NCI-H146 treated with DMSO at 0.1 percent for 48 hours (cell line): Measurements from ENCODE around the gene ETV1.

Source experiments
- DNase-seq: peaks from one replicate; lab custom pipeline; 2025; ENCODE audit not compliant: unreplicated experiment; lab: John Stamatoyannopoulos, UW

The ETV1 gene

DNA sequence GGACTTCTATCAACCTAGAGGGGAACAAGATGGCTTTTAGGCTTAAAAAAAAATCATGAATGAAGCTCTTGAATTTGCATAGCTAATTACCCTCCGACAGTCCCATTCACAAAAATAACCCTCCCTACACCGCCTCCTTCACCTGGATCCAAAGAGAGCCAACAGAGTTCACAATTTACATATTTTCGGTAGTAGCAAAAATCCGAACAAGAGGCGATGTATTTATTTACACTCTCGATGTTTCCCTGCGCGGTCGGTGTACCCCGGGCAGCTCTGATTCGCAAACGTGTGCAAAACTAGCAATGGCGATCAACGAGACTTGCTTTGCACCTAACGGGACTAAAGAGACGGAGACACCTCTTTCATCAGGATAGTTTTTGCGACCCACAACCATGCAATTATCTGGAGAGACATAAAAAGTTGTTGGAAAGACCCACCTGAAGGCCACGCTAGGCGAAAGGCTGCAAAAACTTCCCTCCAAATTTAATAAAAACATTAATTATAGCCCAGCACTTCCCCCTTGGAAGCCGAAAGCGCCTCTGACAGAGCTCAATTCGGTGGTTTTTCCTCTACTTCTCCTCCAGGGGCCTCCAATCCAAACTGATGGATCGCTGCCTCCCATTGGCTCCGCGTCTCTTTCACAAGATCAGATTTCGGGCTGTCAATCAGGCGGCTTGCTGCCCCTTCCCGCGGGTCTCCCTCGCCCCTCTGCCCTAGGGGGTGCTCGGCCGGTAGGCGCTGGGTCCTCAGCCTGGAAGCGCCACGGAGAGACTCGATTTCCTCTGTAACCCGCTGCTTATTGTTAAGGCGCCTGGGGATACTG is at the start of gene ETV1:
Gene ETV1 (minus strand): TSS at position 541 of the 823 bp plus-strand sequence. CDS start 614 bp downstream, outside the sequence.
- DNase-seq, result peak; percentile 79

DNA sequence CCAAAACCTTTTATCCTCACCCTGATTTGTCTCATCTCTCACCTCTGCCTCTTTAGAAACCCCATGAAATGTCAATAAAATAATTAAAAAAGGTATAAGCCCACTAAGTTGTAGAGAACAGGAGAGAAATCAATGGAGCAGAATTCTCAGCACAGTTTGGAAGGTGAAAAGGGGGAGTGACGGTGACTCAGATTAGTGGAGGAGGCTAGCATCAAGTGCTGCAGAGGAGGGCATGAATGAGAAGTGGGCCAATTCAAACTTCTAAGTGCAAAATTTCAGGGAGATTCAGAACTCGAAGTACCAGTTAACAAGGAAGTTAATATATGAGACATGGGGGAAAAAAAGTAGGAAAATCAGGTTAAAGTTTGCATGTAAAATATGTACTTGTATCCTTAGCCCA is 34.9 kb upstream of the ETV1 start:
- DNase-seq, result no peak

GRCh38 chr7:14023838-14024237 is 34.4 kb upstream of the ETV1 start:
- DNase-seq, result no peak

- DNase-seq, result no peak
Measured at GRCh38 chr7:14023342-14023741, 33.9 kb upstream of the ETV1 start.

- DNase-seq, result no peak
Measured at GRCh38 chr7:14021069-14021468, 31.6 kb upstream of the ETV1 start.

DNA sequence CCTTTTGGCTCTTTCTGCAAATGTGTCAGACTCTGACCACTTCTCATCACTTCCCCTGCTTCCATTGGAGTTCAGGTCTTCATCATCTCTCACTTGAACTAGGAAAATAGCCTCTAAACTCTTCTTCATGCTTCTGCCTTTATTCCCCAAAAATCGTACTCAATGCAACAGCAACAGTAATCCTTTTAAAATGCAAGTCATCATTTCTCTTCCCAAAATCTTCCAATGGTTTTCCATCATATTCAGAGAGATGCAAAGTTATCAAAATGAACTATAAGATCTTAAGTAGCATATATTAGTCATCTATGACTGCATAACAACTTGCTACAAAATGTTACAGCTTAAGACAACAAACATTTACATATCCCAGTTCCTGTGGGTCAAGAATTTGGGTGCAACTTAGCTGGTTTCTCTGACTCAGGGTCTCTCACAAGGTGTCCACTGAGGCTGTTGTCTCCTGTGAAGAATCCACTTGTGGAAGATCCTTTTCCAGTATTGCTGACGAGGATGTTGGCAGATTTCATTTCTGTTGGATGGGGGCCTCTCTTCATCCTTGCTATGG is 31.0 kb upstream of the ETV1 start:
- no peak for DNase-seq

- no peak for DNase-seq
Measured at GRCh38 chr7:14018751-14019150, 29.3 kb upstream of the ETV1 start.

GRCh38 chr7:14016950-14017349 is 27.5 kb upstream of the ETV1 start:
- DNase-seq, result no peak

GRCh38 chr7:14013898-14014297 is 24.4 kb upstream of the ETV1 start:
- DNase-seq, result no peak

DNA sequence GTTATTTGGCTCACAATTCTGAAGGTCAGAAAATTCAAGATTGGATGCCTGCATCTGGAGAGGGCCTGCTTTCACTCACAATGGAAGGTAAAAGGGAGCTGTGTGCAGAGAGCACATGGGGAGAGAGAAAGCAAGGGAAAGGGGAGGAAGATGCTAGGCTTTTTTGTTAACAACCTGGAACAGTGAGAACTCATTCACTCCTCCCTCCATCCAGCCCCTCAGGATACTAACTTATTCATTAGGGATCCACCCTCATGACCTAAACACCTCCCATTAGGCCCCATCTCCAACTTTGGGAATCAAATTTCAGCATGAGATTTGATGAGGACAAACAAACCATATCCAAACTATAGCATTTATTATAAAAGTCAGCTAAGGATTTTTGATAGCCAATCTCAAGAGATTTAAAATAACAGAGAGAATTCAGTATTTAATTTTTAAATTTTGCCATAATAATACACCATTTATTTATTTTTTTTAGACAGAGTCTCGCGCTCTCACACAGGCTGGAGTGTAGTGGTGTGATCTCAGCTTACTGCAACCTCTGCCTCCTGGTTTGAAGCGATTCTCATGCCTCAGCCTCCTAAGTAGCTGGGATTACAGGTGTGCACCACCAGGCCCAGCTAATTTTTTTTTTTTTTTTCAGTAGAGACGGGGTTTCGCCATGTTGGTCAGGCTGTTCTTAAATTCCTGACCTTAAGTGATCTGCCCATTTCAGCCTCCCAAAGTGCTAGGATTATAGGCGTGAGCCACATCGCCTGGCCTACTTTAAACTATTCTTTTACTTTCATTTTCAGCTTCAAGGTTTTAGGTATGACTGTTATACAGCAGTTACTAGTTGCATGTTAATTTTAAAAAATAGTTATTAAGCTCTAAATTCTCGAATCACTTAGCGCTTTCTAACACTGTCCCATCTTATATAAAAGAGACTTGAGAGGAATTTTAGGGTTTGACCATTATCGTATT is 20.3 kb upstream of the ETV1 start:
- no peak for DNase-seq

DNA sequence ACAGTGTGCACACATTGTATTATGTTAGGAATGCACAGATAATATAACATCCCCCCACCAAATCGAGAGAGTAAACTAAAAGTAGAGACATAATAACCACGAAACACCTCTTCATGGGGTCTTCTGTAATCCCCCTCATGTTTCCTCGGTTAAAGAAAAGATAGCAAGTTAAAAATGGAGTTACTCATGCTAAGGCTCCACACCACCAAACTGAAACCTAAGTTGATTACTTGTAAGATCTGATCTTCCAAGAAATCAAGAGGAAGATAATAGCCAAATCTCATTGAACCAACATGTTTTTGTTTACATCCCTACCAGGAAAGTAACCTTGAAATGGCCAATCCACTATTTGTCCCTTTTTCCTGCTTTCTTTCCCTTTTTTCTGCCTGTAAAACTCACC is 11.7 kb upstream of the ETV1 start:
- no peak for DNase-seq

GRCh38 chr7:14000247-14000646 is 10.8 kb upstream of the ETV1 start:
- DNase-seq, result no peak

GRCh38 chr7:13998866-13999265 is 9.4 kb upstream of the ETV1 start:
- DNase-seq, result no peak

DNA sequence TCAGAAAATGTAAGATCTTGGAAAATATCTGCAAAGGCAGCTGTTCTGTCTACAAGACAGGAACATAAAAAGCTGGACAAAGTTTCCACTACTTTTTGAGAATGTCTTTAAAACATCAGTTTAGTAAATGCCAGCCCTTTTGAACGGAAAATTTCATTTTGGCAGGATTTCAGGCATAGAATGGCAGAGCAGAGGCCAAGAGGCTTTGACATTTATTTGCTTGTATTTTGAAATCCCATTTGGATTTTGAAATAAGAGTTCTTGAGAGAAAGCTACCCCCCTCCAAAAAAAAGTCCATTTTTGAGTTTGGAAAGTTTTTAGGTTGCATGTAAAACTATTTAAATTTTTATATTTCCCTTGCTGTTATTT is 3.1 kb upstream of the ETV1 start:
- DNase-seq, result no peak

- no peak for DNase-seq
Measured at GRCh38 chr7:13991791-13992595, 2.5 kb upstream of the ETV1 start.

GRCh38 chr7:13990984-13991790 is 1.7 kb upstream of the ETV1 start:
- DNase-seq, result peak; percentile 97

DNA sequence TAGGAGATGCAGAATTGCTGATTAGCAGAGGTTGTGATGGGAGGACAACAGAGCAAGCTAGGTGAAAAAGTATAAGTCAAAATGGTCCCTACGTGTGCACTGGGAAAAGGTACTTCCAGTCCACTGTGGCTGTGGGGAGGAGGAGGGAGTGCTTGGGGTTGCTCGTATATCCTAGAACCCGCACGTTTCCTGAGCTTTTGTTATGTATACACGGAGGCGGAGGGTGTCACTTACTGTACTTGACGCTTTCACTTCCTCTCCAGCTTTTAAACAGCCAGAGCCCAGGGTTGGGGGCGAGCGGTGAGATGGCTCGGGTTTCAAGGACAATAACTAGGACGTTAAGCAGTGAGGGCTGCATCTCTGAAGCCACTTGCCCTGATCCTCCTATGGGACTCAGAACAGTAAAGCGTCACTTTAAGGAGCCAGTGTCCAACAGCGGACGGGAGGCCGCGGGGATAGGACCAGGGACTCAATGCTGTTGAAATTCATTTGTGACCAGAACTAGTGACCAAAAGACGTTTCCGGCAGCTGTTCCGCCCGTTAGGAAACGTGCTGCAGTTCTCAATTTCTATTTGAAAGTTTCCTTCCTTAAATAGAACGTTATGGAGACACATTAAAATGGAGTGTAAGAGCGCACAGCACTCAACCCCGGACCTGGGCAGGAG is 985 bp upstream of the ETV1 start:
- DNase-seq, result peak; percentile 86

GRCh38 chr7:13989949-13990305 is 461 bp upstream of the ETV1 start:
- DNase-seq, result peak; percentile 57

- peak; percentile 27 for DNase-seq
Measured at GRCh38 chr7:13988731-13989125, 738 bp downstream of the ETV1 start.

DNA sequence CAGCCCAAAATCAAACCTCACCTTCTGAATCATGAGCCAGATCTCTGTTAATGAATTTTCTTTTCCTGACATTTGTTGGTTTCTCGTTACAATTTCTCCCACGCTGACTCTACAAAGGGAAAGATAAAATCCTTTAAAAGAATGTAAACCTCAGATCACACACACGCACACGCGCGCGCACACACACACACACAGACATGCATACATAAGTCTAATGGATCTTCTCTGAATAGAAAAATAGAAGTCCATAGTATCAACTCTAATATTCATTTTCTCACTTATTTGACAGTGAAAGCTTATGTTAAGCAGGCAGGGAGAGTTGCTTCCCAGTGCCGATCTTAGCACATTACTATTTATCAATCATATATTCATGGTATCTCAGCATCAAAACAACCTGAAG is 1.4 kb downstream of the ETV1 start:
- DNase-seq, result peak; percentile 10
